ENCODE measurements around the gene ABO. TPM values are rescaled to one million over a fixed set of nuclear protein-coding genes. Genes with fewer than 3 reads are reported as not detected.
"Not testable (repeated sequence)": the region's sequence is repeated elsewhere in the genome, so short reads cannot be mapped to it uniquely, and the experiment has no call there.

Gene ABO
- total RNA-seq, 1 experiment from 2014 or later, result 2.8 TPM

GRCh38 chr9:133207021-133207531, 67.9 kb downstream of the ABO start:
- Mint-ChIP-seq H3K27me3 (ENCODE audit: unreplicated experiment) (no peaks in the 10 kb centered on the region), H3K4me1 (ENCODE audit: low read depth, unreplicated experiment) (peaks cover 12% of the 10 kb centered on the region), H3K27ac (ENCODE audit: unreplicated experiment) (no peak overlapping the region), H3K36me3 (ENCODE audit: insufficient read depth, unreplicated experiment) (peaks cover 4% of the 10 kb centered on the region), H3K4me3 (ENCODE audit: low read depth, unreplicated experiment) (no peak overlapping the region), H3K9me3 (ENCODE audit: low read depth, unreplicated experiment) (no peaks in the 10 kb centered on the region)
- no TSS peak for BruUV-seq (replicated peaks)
- intact Hi-C loops (cut with micrococcal nuclease; ENCODE audit: unreplicated experiment), result no loop called here
- no peak for DNase-seq
- CTCF ChIA-PET, result no interaction called here
- no peak for TF ChIP-seq CTCF (IDR thresholded peaks at IDR 0.05; ENCODE audit: unreplicated experiment)

- DNase-seq, result no peak
- no peak for TF ChIP-seq CTCF (IDR thresholded peaks at IDR 0.05; ENCODE audit: unreplicated experiment)
- no TSS peak for BruUV-seq (replicated peaks)
- CTCF ChIA-PET, result no interaction called here
- peaks cover 4% of the 10 kb centered on the region for H3K36me3 Mint-ChIP-seq (ENCODE audit: insufficient read depth, unreplicated experiment)
- H3K9me3 Mint-ChIP-seq (ENCODE audit: low read depth, unreplicated experiment), result no peaks in the 10 kb centered on the region
- intact Hi-C loops (cut with micrococcal nuclease; ENCODE audit: unreplicated experiment), result no loop called here
- no peaks in the 10 kb centered on the region for H3K27me3 Mint-ChIP-seq (ENCODE audit: unreplicated experiment)
- no peak overlapping the region for H3K4me3 Mint-ChIP-seq (ENCODE audit: low read depth, unreplicated experiment)
- H3K4me1 Mint-ChIP-seq (ENCODE audit: low read depth, unreplicated experiment), result peaks cover 12% of the 10 kb centered on the region
- H3K27ac Mint-ChIP-seq (ENCODE audit: unreplicated experiment), result no peak overlapping the region
These were observed 68.7 kb downstream of the ABO start for GRCh38 chr9:133205996-133206931.

GRCh38 chr9:133205481-133205887, 69.5 kb downstream of the ABO start:
- BruUV-seq (replicated peaks), result not testable (repeated sequence)

More at GRCh38 chr9:133205481-133205887, 69.5 kb downstream of the ABO start:
- H3K27me3 Mint-ChIP-seq (ENCODE audit: unreplicated experiment); H3K4me3 Mint-ChIP-seq (ENCODE audit: low read depth, unreplicated experiment); H3K27ac Mint-ChIP-seq (ENCODE audit: unreplicated experiment); DNase-seq; H3K36me3 Mint-ChIP-seq (ENCODE audit: insufficient read depth, unreplicated experiment); CTCF ChIA-PET; H3K9me3 Mint-ChIP-seq (ENCODE audit: low read depth, unreplicated experiment); intact Hi-C loops (cut with micrococcal nuclease; ENCODE audit: unreplicated experiment): not testable (repeated sequence)
- peaks cover 11% of the 10 kb centered on the region for H3K4me1 Mint-ChIP-seq (ENCODE audit: low read depth, unreplicated experiment)

Other genes starting within 250 kb of the ABO start
- 43.7 and 48.4 TPM in 2 replicates for gene GTF3C5, start 244.2 kb downstream of the ABO start, total RNA-seq (2022)
- 2.6 and 3.1 TPM in 2 replicates for gene CEL, start 213.2 kb downstream of the ABO start, total RNA-seq (2022)
- gene RALGDS, start 154.0 kb downstream of the ABO start, total RNA-seq (2022), result 13.7 and 18.2 TPM in 2 replicates
- not detected in 2 replicates for gene GBGT1, start 111.3 kb downstream of the ABO start, total RNA-seq (2022)
- not detected in 2 replicates for gene OBP2B, start 66.0 kb downstream of the ABO start, total RNA-seq (2022)
- gene SURF6, start 61.0 kb upstream of the ABO start, total RNA-seq (2022), result 20.4 and 23.1 TPM in 2 replicates
- gene MED22, start 72.9 kb upstream of the ABO start, total RNA-seq (2022), result 24.4 and 27.6 TPM in 2 replicates
- gene RPL7A, start 73.0 kb upstream of the ABO start, total RNA-seq (2022), result 835 and 904 TPM in 2 replicates
- 47.9 and 50.9 TPM in 2 replicates for gene SURF1, start 81.3 kb upstream of the ABO start, total RNA-seq (2022)
- 20.6 and 22.9 TPM in 2 replicates for gene SURF2, start 81.3 kb upstream of the ABO start, total RNA-seq (2022)
- 128 and 129 TPM in 2 replicates for gene SURF4, start 100.9 kb upstream of the ABO start, total RNA-seq (2022)
- gene STKLD1, start 101.2 kb upstream of the ABO start, total RNA-seq (2022), result 0.71 and 0.94 TPM in 2 replicates
- 23.4 and 25.8 TPM in 2 replicates for gene REXO4, start 142.8 kb upstream of the ABO start, total RNA-seq (2022)
- gene ADAMTS13, start 147.2 kb upstream of the ABO start, total RNA-seq (2022), result 4.7 and 5.8 TPM in 2 replicates
- gene CACFD1, start 184.8 kb upstream of the ABO start, total RNA-seq (2022), result 15.1 and 19.9 TPM in 2 replicates
- gene SLC2A6, start 203.9 kb upstream of the ABO start, total RNA-seq (2022), result 9.3 and 11.6 TPM in 2 replicates
- gene MYMK, start 249.8 kb upstream of the ABO start, total RNA-seq (2022), result not detected in 2 replicates

All from Calu3 (cell line).